PC-9 (cell line): Measurements from ENCODE around the gene APOBEC3C.

Experiments
- CTCF ChIP-seq: fragments of 200-600 bp; sonication (generic); conservative IDR thresholded peaks from 2 replicates; pipeline ENCODE4 v1.6.1; 2017; ENCODE audit warnings: mixed run types, antibody characterized with exemption, mild to moderate bottlenecking, moderate library complexity
- EZH2 ChIP-seq: fragments of 200-600 bp; sonication (generic); IDR thresholded peaks from 2 replicates; pipeline ENCODE4 v1.8.0; 2017; ENCODE audit warnings: antibody characterized with exemption, low read depth

- TF ChIP-seq CTCF, result no peak
- no peak for TF ChIP-seq EZH2
Observed at GRCh38 chr22:38964989-38965388, 49.1 kb upstream of the APOBEC3C start.
